Vagina (tissue), 2 donors: ENCODE results near the gene PDE4D. TPM values are rescaled to one million over a fixed set of nuclear protein-coding genes. Genes with fewer than 3 reads are reported as not detected.

ENCODE experiments used
- DNase-seq, 2 donors: peaks; one replicate each; pipeline ENCODE4 v3.0.0-alpha.2; 2017; ENCODE audit errors: extremely low spot score in 2 of 2
- H3K27ac ChIP-seq: fragments of 200-600 bp; sonication (generic); one replicate; pipeline ENCODE4 v1.5.1; 2019
- H3K27me3 ChIP-seq: fragments of 200-600 bp; sonication (generic); one replicate; pipeline ENCODE4 v1.5.1; 2019
- H3K36me3 ChIP-seq, 2 donors: fragments of 200-600 bp; sonication (generic); one replicate each; pipeline ENCODE4 v1.5.1; 2017 to 2019
- H3K4me1 ChIP-seq: fragments of 200-600 bp; sonication (generic); one replicate; pipeline ENCODE4 v1.5.1; 2019
- H3K4me3 ChIP-seq, 2 donors: fragments of 200-600 bp; sonication (generic); 1 replicate in 1 of 2; 2 replicates in 1 of 2; pipeline ENCODE4 v1.5.1; 2016 to 2019
- H3K9me3 ChIP-seq: fragments of 200-600 bp; sonication (generic); one replicate; pipeline ENCODE4 v1.5.1; 2019
- CTCF ChIP-seq, 3 experiments: fragments of 450-650 bp in 2 of 3; fragments of 200-600 bp in 1 of 3; sonication (generic) in 1 of 3; IDR thresholded peaks; one replicate each; pipeline ENCODE4 v1.5.1; 2017 to 2019; ENCODE audit warnings: antibody characterized with exemption in 3 of 3, mild to moderate bottlenecking in 2 of 3, moderate library complexity in 2 of 3
- POLR2A ChIP-seq, 2 donors: fragments of 450-650 bp; IDR thresholded peaks; one replicate each; pipeline ENCODE4 v1.6.1; 2017; ENCODE audit warnings: antibody characterized with exemption in 2 of 2, mild to moderate bottlenecking in 2 of 2, moderate library complexity in 2 of 2
- POLR2AphosphoS5 ChIP-seq, 2 donors: sonication (generic); formaldehyde crosslinking; IDR thresholded peaks; one replicate each; pipeline ENCODE4 v1.9.0; 2017; ENCODE audit warnings: antibody characterized with exemption in 2 of 2, mild to moderate bottlenecking in 2 of 2, low read depth in 1 of 2; ENCODE audit not compliant: insufficient read depth in 1 of 2
- intact Hi-C: fragments of 100-400 bp; cut with DNase I; formaldehyde crosslinking; loops from one replicate; pipeline ENCODE4 v1.15.1; 2023
- total RNA-seq: library from RNA; depleted of rRNA; stranded (reverse); fragments of >200 nt; gene quantifications from one replicate; pipeline ENCODE4 v1.2.3, GENCODE V29; 2016

Gene PDE4D
- total RNA-seq, 1 donor from 2014 or later: 86.9 TPM

DNA sequence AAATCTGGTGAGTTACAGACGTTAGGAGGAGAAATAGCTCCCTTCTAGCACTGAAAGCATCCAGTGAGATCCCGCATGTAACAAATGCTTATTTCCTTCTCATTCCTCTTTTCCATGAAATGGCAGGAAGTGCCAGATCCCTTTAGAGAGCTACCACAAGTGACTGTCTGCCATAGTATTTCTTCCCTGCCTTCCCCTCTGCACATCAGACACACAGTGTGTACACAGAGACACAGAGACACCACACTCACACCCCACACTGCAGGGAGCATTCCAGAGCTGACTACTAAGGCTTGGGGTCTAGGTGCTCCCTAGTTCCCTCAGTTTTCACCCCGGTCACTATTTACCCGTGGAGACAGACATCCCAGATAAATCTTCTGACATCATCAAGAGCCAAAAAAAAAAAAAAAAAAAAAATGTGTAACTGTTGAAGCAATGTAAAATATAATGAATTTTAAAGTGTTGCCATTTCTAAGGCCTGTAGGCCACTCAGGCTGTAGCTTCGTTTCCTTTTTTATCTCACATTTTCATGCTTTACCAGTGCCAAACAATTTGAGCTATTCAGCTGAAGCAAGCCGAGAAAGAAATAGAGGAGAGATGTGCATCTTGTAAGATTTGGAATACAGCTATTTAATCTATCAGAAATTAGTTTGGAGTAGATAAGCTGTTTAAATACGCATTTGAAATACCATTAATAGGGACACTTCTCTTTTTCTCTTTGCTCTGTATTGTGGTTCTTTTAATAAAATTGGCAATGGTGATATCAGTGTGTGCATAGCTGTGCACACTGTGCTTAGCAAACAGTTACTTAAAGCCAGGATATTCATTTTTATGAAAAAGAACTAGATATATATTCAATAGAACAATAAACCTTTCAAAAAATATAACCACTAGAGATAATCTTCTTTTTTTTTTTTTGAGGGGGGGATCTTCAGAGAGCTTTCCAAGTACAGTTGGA is 405.5 kb downstream of the PDE4D start:
- intact Hi-C loops: no loop called here
- no peak for DNase-seq
- Histone ChIP-seq H3K9me3 (no peaks in the 10 kb centered on the region), H3K36me3 (no peaks in the 10 kb centered on the region), H3K4me3 (no peak overlapping the region), H3K27me3 (no peaks in the 10 kb centered on the region), H3K4me1 (no peaks in the 10 kb centered on the region), H3K27ac (no peak overlapping the region)
- TF ChIP-seq POLR2AphosphoS5 (IDR thresholded peaks at IDR 0.05; ENCODE audit: insufficient read depth in 1 of 2, low read depth in 1 of 2) (no peak), CTCF (IDR thresholded peaks at IDR 0.05) (no peak), POLR2A (IDR thresholded peaks at IDR 0.05) (no peak)

- no peak overlapping the region for H3K27ac ChIP-seq
- no peaks in the 10 kb centered on the region for H3K27me3 ChIP-seq
- H3K36me3 ChIP-seq: no peaks in the 10 kb centered on the region
- no peak overlapping the region for H3K4me3 ChIP-seq
- TF ChIP-seq POLR2A (IDR thresholded peaks at IDR 0.05) (no peak), POLR2AphosphoS5 (IDR thresholded peaks at IDR 0.05; ENCODE audit: insufficient read depth in 1 of 2, low read depth in 1 of 2) (no peak), CTCF (IDR thresholded peaks at IDR 0.05) (no peak)
- no peaks in the 10 kb centered on the region for H3K9me3 ChIP-seq
- DNase-seq: no peak
- intact Hi-C loops: no loop called here
- no peaks in the 10 kb centered on the region for H3K4me1 ChIP-seq
Observed at GRCh38 chr5:59487068-59487686, 406.3 kb downstream of the PDE4D start.

DNA sequence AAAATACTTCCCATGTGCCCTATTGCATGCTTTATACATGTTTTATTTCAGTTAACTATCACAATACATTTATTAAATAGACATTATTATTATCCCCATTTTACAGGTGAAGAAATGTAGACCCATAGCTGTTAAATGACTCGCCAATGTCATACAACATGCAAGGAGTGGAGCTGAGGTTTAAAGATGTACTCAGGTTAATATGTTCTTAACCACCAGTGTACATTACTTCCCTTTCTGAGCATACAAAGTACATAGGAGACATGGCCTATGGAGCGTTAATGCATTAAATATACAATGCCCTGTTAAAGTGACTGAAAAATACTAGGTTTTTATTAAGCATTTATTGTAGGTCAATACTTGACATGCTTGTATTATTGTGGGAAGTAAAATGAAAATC is 407.0 kb downstream of the PDE4D start:
- H3K9me3 ChIP-seq: no peaks in the 10 kb centered on the region
- no peak overlapping the region for H3K4me3 ChIP-seq
- H3K36me3 ChIP-seq: no peaks in the 10 kb centered on the region
- H3K27me3 ChIP-seq: no peaks in the 10 kb centered on the region
- H3K4me1 ChIP-seq: no peaks in the 10 kb centered on the region
- H3K27ac ChIP-seq: no peak overlapping the region
- no peak for DNase-seq
- TF ChIP-seq POLR2AphosphoS5 (IDR thresholded peaks at IDR 0.05; ENCODE audit: insufficient read depth in 1 of 2, low read depth in 1 of 2) (no peak), CTCF (IDR thresholded peaks at IDR 0.05) (no peak)
- intact Hi-C loops: no loop called here

GRCh38 chr5:59485629-59486439 is 407.7 kb downstream of the PDE4D start:
- Histone ChIP-seq H3K9me3 (no peaks in the 10 kb centered on the region), H3K4me1 (no peaks in the 10 kb centered on the region), H3K27me3 (no peaks in the 10 kb centered on the region), H3K27ac (no peak overlapping the region), H3K4me3 (no peak overlapping the region), H3K36me3 (no peaks in the 10 kb centered on the region)
- TF ChIP-seq POLR2AphosphoS5 (IDR thresholded peaks at IDR 0.05; ENCODE audit: insufficient read depth in 1 of 2, low read depth in 1 of 2) (no peak), CTCF (IDR thresholded peaks at IDR 0.05) (no peak), POLR2A (IDR thresholded peaks at IDR 0.05) (no peak)
- DNase-seq: no peak
- intact Hi-C loops: no loop called here
